Activated CD4-positive, alpha-beta memory T cell treated with anti-CD3 and anti-CD28 coated beads, Interleukin-2, amount 10 ng/mL, durations not matched to agents 7 days and 5 days (primary cell): ENCODE measurements around the gene S100A16. TPM values are rescaled to one million over a fixed set of nuclear protein-coding genes. Genes with fewer than 3 reads are reported as not detected.

Experiments used
- CTCF ChIA-PET: fragments of 350-600 bp; sonication (Branson Sonifier 250); formaldehyde crosslinking; loops from one replicate; lab custom pipeline; 2021; ENCODE audit warnings: antibody characterized with exemption, inconsistent platforms; lab: Charles Lee
- POLR2A ChIA-PET: fragments of 350-600 bp; sonication (Branson Sonifier 250); formaldehyde crosslinking; loops from one replicate; lab custom pipeline; 2021; ENCODE audit warnings: antibody characterized with exemption; lab: Charles Lee
- DNase-seq: peaks from one replicate; pipeline ENCODE4 v3.0.0-alpha.2; 2020
- H3K27ac Mint-ChIP-seq: one replicate; pipeline ENCODE4 v1.8.0; 2021; ENCODE audit warnings: mild to moderate bottlenecking, mixed read lengths
- H3K27me3 Mint-ChIP-seq: one replicate; pipeline ENCODE4 v1.8.0; 2021; ENCODE audit warnings: mixed read lengths
- H3K36me3 Mint-ChIP-seq: one replicate; pipeline ENCODE4 v1.8.0; 2021; ENCODE audit warnings: low read depth, mixed read lengths
- H3K4me1 Mint-ChIP-seq: one replicate; pipeline ENCODE4 v1.8.0; 2021; ENCODE audit warnings: mixed read lengths
- H3K4me3 Mint-ChIP-seq: one replicate; pipeline ENCODE4 v1.8.0; 2021; ENCODE audit warnings: mild to moderate bottlenecking, mixed read lengths
- H3K9me3 Mint-ChIP-seq: one replicate; pipeline ENCODE4 v1.8.0; 2021; ENCODE audit warnings: mixed read lengths
- total RNA-seq, 2 experiments: library from RNA; stranded (reverse); gene quantifications; one replicate each; pipeline ENCODE4 v1.2.3, GENCODE V29; 2021

S100A16 gene
- total RNA-seq, 2 experiments from 2014 or later: not detected

DNA sequence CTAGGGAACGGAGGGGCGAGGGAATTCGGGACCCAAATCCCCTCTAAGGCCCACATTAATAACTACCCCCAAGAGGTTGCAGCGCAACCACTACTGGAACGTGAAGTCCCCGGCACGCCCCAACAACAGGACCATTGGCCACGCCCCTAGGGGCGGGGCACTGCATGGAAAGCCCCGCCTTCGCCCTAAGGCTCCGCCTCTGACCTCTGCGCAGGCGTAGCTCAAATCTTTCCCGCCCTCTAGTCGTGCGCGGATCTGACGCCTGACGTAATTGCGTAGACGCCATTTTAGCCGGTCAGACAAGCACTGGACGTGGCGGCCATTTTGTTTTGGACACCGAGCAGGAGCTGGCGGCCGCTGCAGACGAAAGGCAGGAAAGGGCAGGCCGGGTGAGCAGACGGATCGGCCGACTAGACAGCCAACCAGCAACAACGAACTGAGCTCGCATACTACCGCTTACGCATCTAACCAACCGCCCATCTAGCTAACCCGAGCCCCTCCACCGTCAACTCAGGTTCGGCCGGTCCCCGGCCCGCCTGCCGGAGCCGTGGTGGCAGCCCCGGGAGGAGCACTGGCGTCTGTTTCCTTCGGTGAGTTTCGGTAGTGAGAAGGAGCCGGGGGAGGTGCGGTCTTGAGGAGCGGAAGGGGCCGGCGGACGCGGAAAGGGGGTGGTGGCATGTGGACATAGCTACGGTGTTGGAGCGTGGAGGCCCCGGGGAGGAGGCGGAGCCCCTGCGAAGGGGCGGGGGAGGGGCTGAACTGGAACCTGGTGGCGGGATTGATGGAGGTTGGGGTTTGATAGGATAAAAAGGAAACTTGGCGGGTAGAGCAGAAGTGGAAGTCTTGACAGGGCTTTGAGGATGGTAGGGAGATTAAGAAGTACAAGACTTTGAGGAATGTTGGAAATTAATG, 21.1 kb upstream of the S100A16 start, which contains the start of gene CHTOP:
Gene CHTOP, plus strand, starts transcription at position 313 of the 912 bp plus-strand sequence. CDS start 2,523 bp downstream, outside the sequence.
- CTCF ChIA-PET: interaction anchor here (1.0 to 3.6 kb wide), 17 partner anchors 9 to 329 kb away, joined by 3 to 27 read pairs (median 7); partner anchors contain the start of genes S100A4, S100A5, S100A6 and SLC39A1
- peaks cover 44% of the 10 kb centered on the region for H3K36me3 Mint-ChIP-seq
- peak within 1 kb of the TSS; percentile 97 for H3K4me3 Mint-ChIP-seq
- POLR2A ChIA-PET: interaction anchor here (0.5 to 3.1 kb wide), 46 partner anchors 10 to 991 kb away, joined by 3 to 99 read pairs (median 5); partner anchors contain the start of genes GATAD2B, ILF2, INTS3 and JTB
- peak within 1 kb of the TSS; percentile 100 for H3K27ac Mint-ChIP-seq
- H3K4me1 Mint-ChIP-seq: peaks cover 48% of the 10 kb centered on the region
- no peaks in the 10 kb centered on the region for H3K27me3 Mint-ChIP-seq
- H3K9me3 Mint-ChIP-seq: no peaks in the 10 kb centered on the region
- peak; percentile 98 for DNase-seq

DNA sequence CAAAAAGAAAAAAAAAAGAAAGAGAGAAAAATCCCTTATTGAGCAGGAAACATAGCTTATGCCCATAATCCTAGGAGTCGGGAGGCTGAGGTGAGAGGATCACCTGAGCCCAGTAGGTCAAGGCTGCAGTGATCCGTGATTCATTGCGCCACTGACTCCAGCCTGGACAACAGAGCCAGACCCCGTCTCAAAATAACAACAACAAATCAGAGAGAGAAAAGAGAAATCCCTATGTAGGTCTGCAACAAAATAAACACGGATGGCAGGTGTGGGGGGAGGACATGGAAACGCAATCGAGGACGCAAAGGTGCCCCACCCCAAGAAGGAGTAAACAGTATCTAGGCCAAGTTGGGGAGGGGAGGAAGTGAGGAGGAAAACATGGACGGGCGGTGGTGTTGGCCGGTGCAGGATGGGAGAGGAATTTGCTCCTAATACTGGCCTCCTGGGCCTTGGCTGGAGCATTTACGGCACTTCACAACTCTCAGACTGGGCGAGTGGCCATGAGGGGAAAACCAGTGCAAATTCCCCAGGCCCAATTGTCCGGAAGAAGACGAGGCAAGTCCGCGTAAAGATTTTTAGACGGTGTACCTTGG, 20.3 kb upstream of the S100A16 start:
- DNase-seq: no peak
- ChIA-PET POLR2A (interaction anchor here (0.5 to 3.1 kb wide), 37 partner anchors 11 to 586 kb away, joined by 3 to 99 read pairs (median 7); partner anchors contain the start of genes GATAD2B, ILF2, INTS3 and JTB), CTCF (interaction anchor here (1.1 to 3.6 kb wide), 15 partner anchors 10 to 122 kb away, joined by 3 to 27 read pairs (median 7); partner anchors contain the start of genes S100A4, S100A5, S100A6 and SNAPIN)
- Mint-ChIP-seq H3K9me3 (no peaks in the 10 kb centered on the region), H3K27ac (peak overlapping the region; percentile 100), H3K27me3 (no peaks in the 10 kb centered on the region), H3K4me3 (peak overlapping the region; percentile 97), H3K36me3 (peaks cover 38% of the 10 kb centered on the region), H3K4me1 (peaks cover 48% of the 10 kb centered on the region)

DNA sequence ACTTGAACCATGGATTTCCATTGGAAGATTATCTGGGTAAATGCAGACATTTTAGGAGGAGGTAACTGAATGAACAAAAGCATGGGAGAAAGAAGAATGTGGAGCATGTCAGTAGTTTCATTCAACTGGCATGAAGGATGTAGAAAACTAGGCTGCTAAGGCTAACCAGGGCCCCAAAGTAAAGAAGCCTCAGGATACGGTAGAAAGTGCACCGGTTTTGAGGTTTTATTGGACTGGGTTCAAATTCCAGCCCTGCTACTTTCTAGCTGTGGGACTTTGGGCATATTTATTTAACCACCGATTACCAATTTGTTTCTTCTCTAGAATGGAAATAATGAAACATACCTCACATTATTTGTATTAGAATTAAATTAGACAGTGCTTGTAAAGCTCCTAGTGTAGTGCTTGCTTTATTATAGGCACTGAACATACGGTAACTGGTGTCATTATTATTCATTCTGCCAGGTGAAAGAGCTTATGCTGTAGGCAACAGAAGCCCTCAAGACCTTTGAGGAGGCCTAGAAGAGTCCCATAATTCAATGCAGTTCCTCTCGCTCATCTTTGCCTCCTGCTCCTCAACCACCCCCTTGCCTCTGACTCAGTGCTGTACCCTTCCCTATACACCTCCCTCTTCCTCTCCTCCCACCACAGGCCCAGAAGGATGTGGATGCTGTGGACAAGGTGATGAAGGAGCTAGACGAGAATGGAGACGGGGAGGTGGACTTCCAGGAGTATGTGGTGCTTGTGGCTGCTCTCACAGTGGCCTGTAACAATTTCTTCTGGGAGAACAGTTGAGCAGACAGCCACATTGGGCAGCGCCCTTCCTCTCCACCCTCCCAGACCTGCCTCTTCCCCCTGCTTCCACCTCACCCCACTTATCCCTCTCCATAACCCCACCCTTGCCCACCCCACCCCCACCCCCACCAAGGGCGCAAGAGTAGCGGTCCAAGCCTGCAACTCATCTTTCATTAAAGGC, 18.4 kb upstream of the S100A16 start:
- Mint-ChIP-seq H3K4me3 (no peak overlapping the region), H3K9me3 (no peaks in the 10 kb centered on the region), H3K27ac (no peak overlapping the region), H3K36me3 (peaks cover 22% of the 10 kb centered on the region), H3K4me1 (peaks cover 35% of the 10 kb centered on the region), H3K27me3 (no peaks in the 10 kb centered on the region)
- no peak for DNase-seq
- POLR2A ChIA-PET: interaction anchor here (0.9 to 2.0 kb wide), 2 partner anchors 28 to 40 kb away, joined by 3 to 4 read pairs; no protein-coding TSS in a partner anchor
- CTCF ChIA-PET: interaction anchor here (0.9 to 1.6 kb wide), 3 partner anchors 11 to 120 kb away, joined by 3 to 7 read pairs (median 6); no protein-coding TSS in a partner anchor

DNA sequence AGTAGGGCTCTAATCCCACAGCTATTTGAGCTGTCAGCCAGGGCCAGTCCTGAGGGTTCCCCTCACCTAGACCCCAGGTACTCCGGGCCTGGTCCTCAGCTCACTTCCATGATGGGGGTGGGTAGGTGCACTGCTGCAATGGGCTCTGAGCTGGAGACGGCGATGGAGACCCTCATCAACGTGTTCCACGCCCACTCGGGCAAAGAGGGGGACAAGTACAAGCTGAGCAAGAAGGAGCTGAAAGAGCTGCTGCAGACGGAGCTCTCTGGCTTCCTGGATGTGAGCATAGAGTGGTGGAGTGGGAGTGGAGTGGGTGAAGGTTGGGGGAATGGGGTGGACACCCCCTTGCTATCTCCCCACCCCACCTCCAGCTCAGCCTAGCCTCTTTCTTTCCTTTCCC, 17.4 kb upstream of the S100A16 start:
- CTCF ChIA-PET: interaction anchor here (1.4 to 1.6 kb wide), 2 partner anchors 12 to 119 kb away, joined by 6 to 7 read pairs; no protein-coding TSS in a partner anchor
- Mint-ChIP-seq H3K36me3 (peaks cover 14% of the 10 kb centered on the region), H3K27me3 (no peaks in the 10 kb centered on the region), H3K4me1 (peaks cover 28% of the 10 kb centered on the region), H3K9me3 (no peaks in the 10 kb centered on the region), H3K4me3 (no peak overlapping the region), H3K27ac (no peak overlapping the region)
- DNase-seq: no peak
- POLR2A ChIA-PET: interaction anchor here (2.0 kb wide), 1 partner anchor 29 kb away, joined by 4 read pairs; no protein-coding TSS in a partner anchor

DNA sequence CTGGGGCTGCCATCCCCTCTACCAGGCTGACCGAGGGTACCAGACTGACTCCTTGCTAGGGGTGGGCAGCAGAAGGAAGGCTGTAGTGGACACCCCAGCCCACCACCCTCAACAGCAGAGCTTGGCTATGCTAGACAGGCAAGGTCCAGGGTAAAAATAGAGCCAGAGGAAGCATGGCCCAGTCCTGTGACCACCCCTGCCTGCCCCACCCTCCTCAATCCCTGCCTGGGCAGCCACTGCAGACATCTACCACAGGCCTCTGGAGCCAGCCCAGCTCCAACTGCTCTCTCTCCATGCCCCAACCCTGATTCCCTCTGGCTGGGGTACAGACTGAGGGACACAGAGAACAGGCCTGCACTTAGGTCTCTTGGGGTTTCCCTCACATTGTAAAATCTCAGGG, 17.0 kb upstream of the S100A16 start:
- Mint-ChIP-seq H3K4me3 (no peak overlapping the region), H3K9me3 (no peaks in the 10 kb centered on the region), H3K36me3 (peaks cover 11% of the 10 kb centered on the region), H3K27ac (no peak overlapping the region), H3K27me3 (no peaks in the 10 kb centered on the region), H3K4me1 (peaks cover 27% of the 10 kb centered on the region)
- ChIA-PET CTCF (interaction anchor here (1.4 kb wide), 1 partner anchor 119 kb away, joined by 7 read pairs; no protein-coding TSS in a partner anchor), POLR2A (interaction anchor here (2.0 kb wide), 1 partner anchor 30 kb away, joined by 4 read pairs; no protein-coding TSS in a partner anchor)
- no peak for DNase-seq

DNA sequence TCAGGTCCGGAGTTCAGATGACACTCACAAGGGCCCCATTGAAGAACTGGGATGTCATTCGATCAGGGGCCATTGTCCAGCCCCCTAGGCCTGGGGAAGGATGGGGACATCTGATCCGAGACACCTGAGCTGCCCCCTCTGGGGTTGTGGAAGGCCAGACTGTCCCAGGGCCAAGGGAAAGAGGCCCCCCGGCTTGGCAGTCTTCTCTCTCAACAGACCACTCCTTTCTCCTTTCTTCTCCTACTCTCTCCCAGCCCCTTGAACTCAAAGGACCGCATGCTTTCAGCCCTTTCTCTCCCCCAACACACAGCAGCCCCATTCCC, 16.4 kb upstream of the S100A16 start:
- Mint-ChIP-seq H3K27ac (no peak overlapping the region), H3K4me3 (no peak overlapping the region), H3K36me3 (peaks cover 7% of the 10 kb centered on the region), H3K9me3 (no peaks in the 10 kb centered on the region), H3K4me1 (peaks cover 24% of the 10 kb centered on the region), H3K27me3 (no peaks in the 10 kb centered on the region)
- no peak for DNase-seq
- CTCF ChIA-PET: interaction anchor here (1.1 kb wide), 1 partner anchor 118 kb away, joined by 4 read pairs; no protein-coding TSS in a partner anchor
- POLR2A ChIA-PET: interaction anchor here (0.7 kb wide), 1 partner anchor 20 kb away, joined by 3 read pairs; no protein-coding TSS in a partner anchor

DNA sequence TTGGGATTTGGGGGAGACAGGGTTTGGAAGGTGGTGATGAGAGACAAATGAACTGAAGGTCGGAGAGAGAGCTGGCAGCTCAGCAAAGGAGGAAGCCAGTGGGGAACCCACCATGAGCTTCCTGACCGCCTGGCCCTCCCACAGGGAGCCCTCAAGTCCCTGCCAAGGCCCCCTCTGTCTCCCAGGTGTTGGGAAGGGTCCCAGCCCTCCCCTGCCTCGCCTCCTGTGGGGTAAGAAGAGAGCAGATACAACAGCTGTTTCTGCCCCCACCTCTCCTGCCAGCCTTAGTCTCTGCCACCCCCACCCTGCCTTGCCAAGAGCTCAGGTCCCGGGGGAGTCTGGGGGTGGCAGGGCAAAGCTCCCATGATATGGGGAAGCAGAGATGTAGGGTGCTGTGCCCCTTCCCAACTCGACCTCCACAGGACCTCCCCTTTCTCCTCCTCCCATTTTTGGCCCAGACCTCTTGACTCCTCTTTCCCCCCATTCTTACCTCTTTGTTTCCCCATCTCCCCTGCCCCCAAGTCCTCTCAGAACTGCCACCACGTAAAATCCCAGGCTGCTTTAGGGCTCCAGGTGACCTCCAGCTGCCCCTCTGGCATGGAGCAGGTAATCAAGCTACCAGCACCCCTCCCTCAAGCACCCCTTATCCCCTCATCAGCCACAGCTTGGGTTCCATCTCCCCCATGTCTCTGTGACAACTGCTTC, 15.9 kb upstream of the S100A16 start:
- Mint-ChIP-seq H3K27me3 (no peaks in the 10 kb centered on the region), H3K9me3 (no peaks in the 10 kb centered on the region), H3K4me1 (peaks cover 23% of the 10 kb centered on the region), H3K36me3 (peaks cover 3% of the 10 kb centered on the region), H3K4me3 (no peak overlapping the region), H3K27ac (no peak overlapping the region)
- POLR2A ChIA-PET: interaction anchor here (0.7 kb wide), 1 partner anchor 21 kb away, joined by 3 read pairs; no protein-coding TSS in a partner anchor
- CTCF ChIA-PET: interaction anchor here (1.1 to 3.3 kb wide), 3 partner anchors 9 to 117 kb away, joined by 4 to 21 read pairs (median 5); no protein-coding TSS in a partner anchor
- DNase-seq: no peak

DNA sequence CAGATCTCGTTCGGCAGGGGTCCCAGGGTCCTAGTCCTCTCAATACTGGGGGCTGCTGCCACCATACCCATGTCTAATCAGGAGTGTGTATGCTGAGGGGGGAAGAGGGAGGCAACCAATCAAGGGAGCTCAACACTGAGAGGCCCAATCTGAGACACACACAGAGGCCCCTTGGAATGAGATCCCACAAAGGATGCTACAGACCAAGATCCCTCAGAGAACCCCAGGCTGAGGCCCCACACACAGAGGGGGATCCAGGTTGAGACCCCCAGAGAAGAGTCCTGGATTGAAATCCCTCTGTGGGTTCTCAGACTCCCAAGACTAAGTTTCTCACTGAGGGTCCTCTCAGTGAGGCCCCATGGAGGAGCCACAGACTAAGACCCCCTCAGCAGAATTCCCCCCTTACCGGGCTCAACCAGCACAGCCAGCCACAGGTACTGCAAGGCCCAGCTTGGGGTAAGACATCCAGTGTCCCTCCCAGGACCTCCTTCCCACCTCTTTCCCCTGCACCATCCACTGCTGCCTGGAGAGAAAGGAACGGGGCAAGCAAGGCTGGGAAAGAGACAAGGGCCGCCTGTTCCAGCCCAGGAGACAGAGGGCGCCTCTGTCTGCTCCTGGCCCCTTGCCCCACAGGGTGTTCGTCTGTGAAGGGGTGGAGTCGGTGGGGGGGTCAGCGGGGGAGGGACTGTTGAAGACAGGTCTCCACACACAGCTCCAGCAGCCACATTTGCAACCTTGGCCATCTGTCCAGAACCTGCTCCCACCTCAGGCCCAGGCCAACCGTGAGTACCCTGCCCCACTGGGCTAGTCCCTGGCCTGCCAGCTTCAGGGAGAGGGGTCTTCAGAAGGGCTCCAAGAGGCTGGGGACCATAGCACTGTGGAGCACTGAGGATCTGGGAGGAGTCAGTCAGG, 15.0 kb upstream of the S100A16 start, which contains the start of gene S100A1:
Gene S100A1, plus strand, starts transcription at position 720 of the 912 bp plus-strand sequence. CDS start 2,088 bp downstream, outside the sequence.
- Mint-ChIP-seq H3K4me3 (no peak within 1 kb of the TSS), H3K9me3 (no peaks in the 10 kb centered on the region), H3K4me1 (peaks cover 15% of the 10 kb centered on the region), H3K27me3 (no peaks in the 10 kb centered on the region), H3K27ac (no peak within 1 kb of the TSS), H3K36me3 (no peaks in the 10 kb centered on the region)
- POLR2A ChIA-PET: interaction anchor here (1.3 kb wide), 1 partner anchor 93 kb away, joined by 6 read pairs; the partner anchor contains the start of gene S100A6
- CTCF ChIA-PET: interaction anchor here (0.7 to 3.3 kb wide), 9 partner anchors 10 to 116 kb away, joined by 3 to 21 read pairs (median 4); partner anchors contain the start of gene S100A14
- no peak for DNase-seq

DNA sequence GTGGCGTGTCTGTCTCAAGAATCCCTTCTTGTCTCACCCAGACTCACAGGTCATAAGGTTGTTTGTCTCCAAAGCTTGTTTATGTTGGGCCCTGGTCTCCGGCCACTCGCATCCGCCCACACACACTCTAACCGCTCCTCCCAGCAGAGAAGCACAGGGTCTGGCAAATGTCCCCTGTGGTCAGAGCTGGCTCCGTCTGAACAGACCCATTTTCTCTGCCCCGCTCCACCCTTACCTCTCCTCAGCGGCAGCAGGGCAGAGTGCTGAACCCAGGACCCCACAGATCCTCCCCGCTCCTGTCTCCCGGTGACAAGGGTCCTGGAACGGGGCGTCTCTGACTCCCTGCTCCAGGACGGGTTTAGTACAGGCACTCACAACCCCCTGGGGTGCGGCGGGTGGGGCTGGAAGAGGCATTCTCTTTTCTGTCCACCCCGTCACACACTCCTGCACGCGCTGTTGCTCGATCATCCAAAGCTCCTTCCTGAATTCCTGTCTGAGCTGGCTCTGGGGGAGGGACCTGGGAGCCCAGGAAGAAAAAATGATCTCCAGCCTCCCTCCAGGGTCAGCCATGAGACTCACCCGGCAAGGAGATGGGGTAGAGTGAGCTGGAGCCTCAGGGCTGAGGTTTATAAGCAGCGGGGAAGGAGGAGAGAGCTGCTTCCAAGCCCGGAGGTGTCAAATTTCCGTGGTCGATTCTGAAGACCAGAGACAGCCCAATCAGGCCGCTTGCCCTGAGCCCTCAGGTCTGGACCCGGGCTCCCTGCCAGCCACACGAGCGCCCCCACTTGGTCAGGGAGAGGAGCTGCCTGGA, 14.2 kb upstream of the S100A16 start, which contains the start of gene S100A13:
Gene S100A13, minus strand, starts transcription at position 602 of the 811 bp plus-strand sequence. CDS start 1,033 bp downstream, outside the sequence.
- Mint-ChIP-seq H3K9me3 (no peaks in the 10 kb centered on the region), H3K27me3 (no peaks in the 10 kb centered on the region), H3K36me3 (no peaks in the 10 kb centered on the region), H3K4me1 (peaks cover 8% of the 10 kb centered on the region), H3K27ac (no peak within 1 kb of the TSS), H3K4me3 (no peak within 1 kb of the TSS)
- no peak for DNase-seq
- ChIA-PET POLR2A (interaction anchor here (1.3 kb wide), 1 partner anchor 92 kb away, joined by 6 read pairs; the partner anchor contains the start of gene S100A6), CTCF (interaction anchor here (0.7 to 3.3 kb wide), 11 partner anchors 9 to 117 kb away, joined by 3 to 21 read pairs (median 3); partner anchors contain the start of gene S100A14)
